PC-3 (cell line): ENCODE data around the gene KIAA0930. TPM values are rescaled to one million over a fixed set of nuclear protein-coding genes. Genes with fewer than 3 reads are reported as not detected.

ENCODE experiments used
- ATAC-seq: fragments of 200-7000 bp; cut with Tn5 transposase; 2 replicates; pipeline ENCODE4 v1.9.1; 2020; ENCODE audit warnings: mild to moderate bottlenecking, moderate library complexity
- BruUV-seq: library from RNA; stranded (reverse); fragments of 400-500 nt; replicated peaks from 2 replicates; lab custom pipeline; 2021; lab: Mats Ljungman, UMichigan
- CTCF ChIA-PET: fragments of 300-600 bp; sonication (Branson Sonifier 250); formaldehyde crosslinking; loops from one replicate; lab custom pipeline; 2022; ENCODE audit warnings: antibody characterized with exemption; lab: Charles Lee
- POLR2A ChIA-PET: fragments of 300-600 bp; sonication (Branson Sonifier 250); formaldehyde crosslinking; loops from one replicate; lab custom pipeline; 2022; ENCODE audit warnings: antibody characterized with exemption; ENCODE audit not compliant: unreplicated experiment; lab: Charles Lee
- DNase-seq: peaks from one replicate; pipeline ENCODE4 v3.0.0-alpha.2; 2015
- H2AFZ ChIP-seq: fragments of 300-600 bp; sonication (generic); 2 replicates; pipeline ENCODE4 v1.6.0; 2016; ENCODE audit warnings: antibody characterized with exemption, low read length
- H3F3A ChIP-seq: fragments of 300-600 bp; sonication (generic); one replicate; pipeline ENCODE4 v1.6.0; 2017; ENCODE audit warnings: antibody characterized with exemption, low read length, control low read depth, mild to moderate bottlenecking; ENCODE audit not compliant: unreplicated experiment
- H3K27ac ChIP-seq: fragments of 300-600 bp; sonication (generic); 2 replicates; pipeline ENCODE4 v1.5.1; 2016; ENCODE audit warnings: mild to moderate bottlenecking, low read length
- H3K27me3 ChIP-seq: fragments of 300-600 bp; sonication (generic); 2 replicates; pipeline ENCODE4 v1.6.1; 2016; ENCODE audit warnings: low read length, mixed read lengths
- H3K36me3 ChIP-seq: fragments of 300-600 bp; sonication (generic); 2 replicates; pipeline ENCODE4 v1.6.1; 2016; ENCODE audit warnings: low read depth, mixed run types, low read length, mixed read lengths
- H3K4me1 ChIP-seq: fragments of 300-600 bp; sonication (generic); 2 replicates; pipeline ENCODE4 v1.5.1; 2016; ENCODE audit warnings: low read length; ENCODE audit not compliant: insufficient read depth
- H3K4me2 ChIP-seq: fragments of 300-600 bp; sonication (generic); 2 replicates; pipeline ENCODE4 v1.6.0; 2016; ENCODE audit warnings: low read length
- H3K4me3 ChIP-seq: fragments of 300-600 bp; sonication (generic); 2 replicates; pipeline ENCODE4 v1.5.1; 2016; ENCODE audit warnings: mild to moderate bottlenecking, low read length, mixed read lengths
- H3K79me2 ChIP-seq: fragments of 300-600 bp; sonication (generic); 2 replicates; pipeline ENCODE4 v1.6.1; 2017; ENCODE audit warnings: low read length, mixed read lengths
- H3K9ac ChIP-seq: fragments of 300-600 bp; sonication (generic); 2 replicates; pipeline ENCODE4 v1.6.0; 2016; ENCODE audit warnings: mild to moderate bottlenecking, low read length
- H3K9me2 ChIP-seq: fragments of 300-600 bp; sonication (generic); replicated peaks from 2 replicates; pipeline ENCODE4 v1.6.1; 2016; ENCODE audit warnings: mixed run types, low read length, mixed read lengths
- H3K9me3 ChIP-seq: fragments of 300-600 bp; sonication (generic); 2 replicates; pipeline ENCODE4 v1.6.1; 2016; ENCODE audit warnings: low read length, mixed read lengths
- H4K20me1 ChIP-seq: fragments of 300-600 bp; sonication (generic); 2 replicates; pipeline ENCODE4 v1.6.1; 2016; ENCODE audit warnings: low read length, mixed read lengths
- EZH2 ChIP-seq: fragments of 300-600 bp; sonication (generic); IDR thresholded peaks from one replicate; pipeline ENCODE4 v1.6.1; 2017; ENCODE audit warnings: antibody characterized with exemption, mild to moderate bottlenecking, low read length; ENCODE audit not compliant: unreplicated experiment
- EZH2phosphoT487 ChIP-seq: fragments of 300-600 bp; sonication (generic); IDR thresholded peaks from 2 replicates; pipeline ENCODE4 v1.6.1; 2018; ENCODE audit warnings: mild to moderate bottlenecking, antibody characterized with exemption, low read length, borderline replicate concordance
- intact Hi-C: fragments of 100-400 bp; cut with micrococcal nuclease; formaldehyde crosslinking; loops from 2 replicates; pipeline ENCODE4 v1.9.0; 2023
- total RNA-seq: library from RNA; depleted of rRNA; stranded (reverse); fragments of >200 nt; gene quantifications from 2 replicates; pipeline ENCODE4 v1.2.3, GENCODE V29; 2014
- TF ChIP-seq, protein P1 (sequence below): fragments of 300-600 bp; sonication (generic); conservative IDR thresholded peaks from 2 replicates; pipeline ENCODE4 v1.5.1; 2017; ENCODE audit warnings: antibody characterized with exemption, low read depth, mild to moderate bottlenecking, low read length

KIAA0930 gene
- total RNA-seq, 1 experiment from 2014 or later: 29.8 TPM

DNA sequence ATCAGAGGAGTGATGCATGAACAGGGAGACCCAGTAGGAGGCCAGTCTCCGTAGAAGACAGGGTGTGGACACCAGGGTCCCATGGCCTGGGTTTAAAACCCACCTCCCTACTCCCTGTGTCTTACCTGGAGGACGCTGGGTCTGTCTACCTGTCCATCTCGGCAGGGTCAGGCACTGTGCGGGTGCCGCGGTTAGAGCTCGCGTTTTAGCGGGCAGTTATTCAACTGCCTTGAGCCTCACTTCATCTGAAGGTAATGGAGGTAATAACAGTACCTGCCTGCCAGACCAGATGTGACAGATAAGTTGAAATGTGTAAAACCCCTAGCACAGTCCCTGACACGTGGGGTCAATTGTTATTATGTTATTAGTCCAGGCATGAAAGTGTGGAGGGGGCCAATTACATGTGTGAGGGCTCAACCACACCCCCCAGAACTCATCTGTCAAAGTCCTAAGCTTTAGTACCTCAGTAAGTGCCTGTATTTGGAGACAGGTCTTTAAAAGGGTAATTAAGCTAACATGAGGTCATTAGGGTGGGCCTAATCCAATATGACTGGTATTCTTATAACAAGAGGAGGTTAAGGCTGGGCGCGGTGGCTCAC lies 35.9 kb upstream of the KIAA0930 start:
- Histone ChIP-seq H3K4me2 (no peak overlapping the region), H4K20me1 (no peaks in the 10 kb centered on the region), H3K4me1 (peaks cover 24% of the 10 kb centered on the region), H3K4me3 (no peak overlapping the region), H3K9me2 (no peaks in the 10 kb centered on the region), H3F3A (no peaks in the 10 kb centered on the region), H3K9me3 (no peaks in the 10 kb centered on the region), H3K27ac (no peak overlapping the region), H3K27me3 (no peaks in the 10 kb centered on the region), H2AFZ (no peak overlapping the region), H3K79me2 (no peaks in the 10 kb centered on the region), H3K36me3 (no peaks in the 10 kb centered on the region), H3K9ac (no peak overlapping the region)
- ChIA-PET CTCF (no interaction called here), POLR2A (no interaction called here)
- intact Hi-C loops: no loop called here
- no peak for DNase-seq
- ATAC-seq: no peak
- no TSS peak for BruUV-seq
- no peak for TF ChIP-seq EZH2phosphoT487
- no peak for TF ChIP-seq EZH2
- TF ChIP-seq, protein P1, sequence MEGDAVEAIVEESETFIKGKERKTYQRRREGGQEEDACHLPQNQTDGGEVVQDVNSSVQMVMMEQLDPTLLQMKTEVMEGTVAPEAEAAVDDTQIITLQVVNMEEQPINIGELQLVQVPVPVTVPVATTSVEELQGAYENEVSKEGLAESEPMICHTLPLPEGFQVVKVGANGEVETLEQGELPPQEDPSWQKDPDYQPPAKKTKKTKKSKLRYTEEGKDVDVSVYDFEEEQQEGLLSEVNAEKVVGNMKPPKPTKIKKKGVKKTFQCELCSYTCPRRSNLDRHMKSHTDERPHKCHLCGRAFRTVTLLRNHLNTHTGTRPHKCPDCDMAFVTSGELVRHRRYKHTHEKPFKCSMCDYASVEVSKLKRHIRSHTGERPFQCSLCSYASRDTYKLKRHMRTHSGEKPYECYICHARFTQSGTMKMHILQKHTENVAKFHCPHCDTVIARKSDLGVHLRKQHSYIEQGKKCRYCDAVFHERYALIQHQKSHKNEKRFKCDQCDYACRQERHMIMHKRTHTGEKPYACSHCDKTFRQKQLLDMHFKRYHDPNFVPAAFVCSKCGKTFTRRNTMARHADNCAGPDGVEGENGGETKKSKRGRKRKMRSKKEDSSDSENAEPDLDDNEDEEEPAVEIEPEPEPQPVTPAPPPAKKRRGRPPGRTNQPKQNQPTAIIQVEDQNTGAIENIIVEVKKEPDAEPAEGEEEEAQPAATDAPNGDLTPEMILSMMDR: no peak

DNA sequence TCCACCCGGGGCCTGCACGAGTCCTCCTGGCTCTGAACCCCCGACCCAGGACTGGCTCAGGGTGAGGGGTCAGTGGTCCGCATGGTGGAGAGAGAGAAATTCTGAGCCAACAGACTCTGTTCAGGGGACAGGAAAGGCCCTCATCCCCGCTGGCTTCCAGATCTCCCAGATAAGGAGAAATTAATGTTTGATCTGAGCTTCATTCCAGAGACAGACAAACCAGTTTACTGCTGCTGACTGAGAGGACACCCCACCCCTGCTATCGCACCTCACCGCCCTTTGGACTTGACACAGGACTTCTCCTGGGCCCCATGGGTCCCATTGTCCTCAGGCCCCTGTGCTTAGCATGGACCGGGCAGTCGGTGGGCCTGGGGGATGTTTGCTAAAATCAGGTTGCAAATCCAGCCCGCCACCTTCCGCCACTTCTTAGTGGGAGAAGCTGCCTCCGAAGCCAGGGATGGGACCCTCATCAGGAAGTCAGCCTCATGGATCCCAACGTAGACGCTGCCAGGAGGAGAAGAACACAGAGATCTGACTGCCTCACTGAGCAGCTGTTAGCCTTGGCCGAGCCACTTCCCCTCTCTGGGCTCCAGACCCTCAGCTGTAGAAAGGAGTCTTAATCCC lies 32.9 kb upstream of the KIAA0930 start:
- H3K9me2 ChIP-seq: no peaks in the 10 kb centered on the region
- no peaks in the 10 kb centered on the region for H3K27me3 ChIP-seq
- no peak overlapping the region for H3K9ac ChIP-seq
- H3K4me3 ChIP-seq: no peak overlapping the region
- no peaks in the 10 kb centered on the region for H4K20me1 ChIP-seq
- ChIA-PET CTCF (no interaction called here), POLR2A (no interaction called here)
- H3K9me3 ChIP-seq: no peaks in the 10 kb centered on the region
- DNase-seq (no peak), ATAC-seq (no peak)
- no peak overlapping the region for H3K4me2 ChIP-seq
- H3F3A ChIP-seq: no peaks in the 10 kb centered on the region
- H3K4me1 ChIP-seq: peaks cover 6% of the 10 kb centered on the region
- H3K36me3 ChIP-seq: no peaks in the 10 kb centered on the region
- no peak overlapping the region for H2AFZ ChIP-seq
- no TSS peak for BruUV-seq
- no peak overlapping the region for H3K27ac ChIP-seq
- no peaks in the 10 kb centered on the region for H3K79me2 ChIP-seq
- intact Hi-C loops: no loop called here
- no peak for TF ChIP-seq EZH2
- TF ChIP-seq, protein P1: no peak
- no peak for TF ChIP-seq EZH2phosphoT487

DNA sequence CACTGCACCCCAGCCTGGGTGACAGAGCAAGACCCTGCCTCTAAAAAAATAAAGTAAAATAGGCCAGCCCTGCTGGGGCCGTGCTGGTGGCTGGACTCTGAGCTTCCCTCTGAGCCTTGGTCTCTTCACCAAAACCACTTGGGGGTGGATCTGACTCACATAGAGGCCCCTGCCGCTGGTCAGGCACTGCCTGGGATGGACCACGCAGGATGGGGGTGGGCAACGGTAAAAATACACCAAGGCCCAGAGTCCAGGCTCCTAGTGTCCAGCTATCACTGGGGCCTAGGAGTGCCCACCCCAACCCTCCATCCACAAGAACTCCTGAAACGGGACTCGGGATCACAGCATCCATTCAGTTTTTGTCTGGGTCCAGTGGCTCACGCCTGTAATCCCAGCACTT lies 31.8 kb upstream of the KIAA0930 start:
- no peak overlapping the region for H3K27ac ChIP-seq

More for the DNA sequence above, 31.8 kb upstream of the KIAA0930 start:
- Histone ChIP-seq H2AFZ (no peak overlapping the region), H3K4me2 (no peak overlapping the region), H4K20me1 (no peaks in the 10 kb centered on the region), H3K9ac (no peak overlapping the region), H3K36me3 (no peaks in the 10 kb centered on the region), H3K79me2 (no peaks in the 10 kb centered on the region), H3K9me3 (no peaks in the 10 kb centered on the region), H3K9me2 (no peaks in the 10 kb centered on the region), H3K4me3 (no peak overlapping the region), H3F3A (no peaks in the 10 kb centered on the region), H3K4me1 (peaks cover 6% of the 10 kb centered on the region), H3K27me3 (no peaks in the 10 kb centered on the region)
- intact Hi-C loops: no loop called here
- ChIA-PET CTCF (no interaction called here), POLR2A (no interaction called here)
- BruUV-seq: no TSS peak
- DNase-seq: no peak
- TF ChIP-seq EZH2phosphoT487: no peak
- TF ChIP-seq, protein P1: no peak
- TF ChIP-seq EZH2: no peak
- ATAC-seq: no peak
